Thoracic aorta (tissue), 2 donors: Measurements from ENCODE around the gene CGGBP1. TPM values are rescaled to one million over a fixed set of nuclear protein-coding genes. Genes with fewer than 3 reads are reported as not detected.
"Not testable (repeated sequence)": the region's sequence is repeated elsewhere in the genome, so short reads cannot be mapped to it uniquely, and the experiment has no call there.

Experiments
- ATAC-seq: fragments of 150-250 bp; one replicate; pipeline ENCODE4 v1.8.0; 2017; ENCODE audit warnings: low read depth; ENCODE audit not compliant: insufficient number of reproducible peaks, low FRiP score
- DNase-seq: peaks from one replicate; pipeline ENCODE4 v3.0.0-alpha.2; 2020; ENCODE audit warnings: low spot score
- H3K27ac ChIP-seq, 2 donors: fragments of 200-600 bp; sonication (generic); 1 replicate in 1 of 2; 2 replicates in 1 of 2; pipeline ENCODE4 v1.5.1; 2016; ENCODE audit warnings: mild to moderate bottlenecking in 2 of 2, moderate library complexity in 2 of 2
- H3K27me3 ChIP-seq: fragments of 200-600 bp; sonication (generic); replicated peaks from 2 replicates; pipeline ENCODE4 v1.6.0; 2016; ENCODE audit warnings: mild to moderate bottlenecking; ENCODE audit not compliant: insufficient read depth
- H3K36me3 ChIP-seq: fragments of 200-600 bp; sonication (generic); one replicate; pipeline ENCODE4 v1.5.1; 2016
- H3K4me1 ChIP-seq, 2 donors: fragments of 200-600 bp; sonication (generic); 1 replicate in 1 of 2; 2 replicates in 1 of 2; pipeline versions ENCODE4 v1.5.1 to v1.6.0; 2016; ENCODE audit warnings: low read depth in 2 of 2, mild to moderate bottlenecking in 1 of 2; ENCODE audit not compliant: control insufficient read depth in 1 of 2
- H3K4me3 ChIP-seq: fragments of 200-600 bp; sonication (generic); 2 replicates; pipeline ENCODE4 v1.5.1; 2016; ENCODE audit warnings: mild to moderate bottlenecking
- H3K9me3 ChIP-seq: fragments of 200-600 bp; sonication (generic); 2 replicates; pipeline ENCODE4 v1.5.1; 2016
- CTCF ChIP-seq: fragments of 200-600 bp; sonication (generic); IDR thresholded peaks from one replicate; pipeline ENCODE4 v1.5.1; 2019; ENCODE audit warnings: antibody characterized with exemption
- total RNA-seq, 2 donors: library from RNA; depleted of rRNA; stranded (reverse); fragments of >200 nt; gene quantifications; one replicate each; pipeline versions ENCODE4 v1.1.0 to v1.2.3, GENCODE V29; 2016

CGGBP1 gene
- total RNA-seq, 2 donors from 2014 or later: 52.7 to 83.8 TPM

DNA sequence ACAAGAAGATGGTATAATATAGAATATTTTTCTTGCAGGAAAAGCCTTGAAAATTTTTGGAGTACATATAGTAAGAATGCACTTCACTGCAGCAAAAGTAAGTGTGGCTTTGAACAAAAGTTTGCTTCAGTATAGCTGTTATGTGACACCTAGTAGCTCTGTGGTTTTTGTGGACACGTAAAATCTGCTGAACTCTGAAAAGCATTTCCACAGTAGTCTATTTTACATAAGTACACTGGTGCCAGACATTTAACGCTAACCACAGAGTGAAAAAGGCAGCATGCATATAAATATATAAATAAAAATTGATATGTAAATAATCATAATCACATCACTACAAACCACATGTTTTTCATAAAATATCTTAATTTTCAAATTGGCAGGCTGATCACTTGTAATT, 39.8 kb downstream of the CGGBP1 start:
- DNase-seq (no peak), ATAC-seq (no peak)
- no peak overlapping the region for H3K4me3 ChIP-seq
- no peaks in the 10 kb centered on the region for H3K9me3 ChIP-seq
- no peak for TF ChIP-seq CTCF
- H3K4me1 ChIP-seq: no peaks in the 10 kb centered on the region
- no peaks in the 10 kb centered on the region for H3K36me3 ChIP-seq
- H3K27me3 ChIP-seq: no peaks in the 10 kb centered on the region
- no peak overlapping the region for H3K27ac ChIP-seq

DNA sequence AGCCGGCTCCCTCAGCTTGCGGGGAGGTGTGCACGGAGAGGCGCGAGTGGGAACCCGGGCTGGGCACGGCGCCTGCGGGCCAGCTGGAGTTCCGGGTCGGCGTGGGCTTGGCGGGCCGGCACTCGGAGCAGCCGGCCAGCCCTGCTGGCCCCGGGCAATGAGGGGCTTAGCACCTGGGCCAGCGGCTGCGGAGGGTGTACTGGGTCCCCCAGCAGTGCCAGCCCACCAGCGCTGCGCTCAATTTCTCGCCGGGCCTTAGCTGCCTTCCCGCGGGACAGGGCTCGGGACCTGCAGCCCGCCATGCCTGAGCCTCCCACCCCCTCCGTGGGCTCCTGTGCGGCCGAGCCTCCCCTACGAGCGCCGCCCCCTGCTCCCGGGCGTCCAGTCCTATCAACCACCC, 43.1 kb downstream of the CGGBP1 start:
- H3K9me3 ChIP-seq, DNase-seq, H3K36me3 ChIP-seq, ATAC-seq, H3K4me3 ChIP-seq, H3K4me1 ChIP-seq, H3K27ac ChIP-seq, H3K27me3 ChIP-seq: not testable (repeated sequence)

DNA sequence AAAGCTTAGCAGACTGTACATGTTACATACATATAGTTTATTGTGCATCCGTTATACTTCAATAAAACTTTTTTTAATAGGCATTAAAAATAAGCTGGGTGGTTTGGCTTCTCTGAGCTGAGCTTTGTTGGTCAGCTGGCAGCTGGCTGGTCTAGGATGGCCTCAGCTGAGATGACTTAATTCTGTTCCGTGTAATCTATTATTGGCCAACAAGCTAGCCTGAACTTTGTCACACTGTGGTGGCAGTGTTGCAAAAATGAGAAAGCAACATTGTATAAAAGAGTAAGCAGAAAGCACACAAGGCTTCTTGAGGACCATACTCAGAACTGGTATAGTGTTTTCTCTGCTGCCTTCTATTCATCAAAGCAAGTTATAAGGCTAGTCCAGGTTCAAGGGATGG, 45.2 kb downstream of the CGGBP1 start:
- no peak overlapping the region for H3K27ac ChIP-seq
- ATAC-seq (no peak), DNase-seq (no peak)
- no peaks in the 10 kb centered on the region for H3K4me1 ChIP-seq
- no peaks in the 10 kb centered on the region for H3K9me3 ChIP-seq
- H3K4me3 ChIP-seq: no peak overlapping the region
- H3K36me3 ChIP-seq: no peaks in the 10 kb centered on the region
- TF ChIP-seq CTCF: no peak
- H3K27me3 ChIP-seq: no peaks in the 10 kb centered on the region

DNA sequence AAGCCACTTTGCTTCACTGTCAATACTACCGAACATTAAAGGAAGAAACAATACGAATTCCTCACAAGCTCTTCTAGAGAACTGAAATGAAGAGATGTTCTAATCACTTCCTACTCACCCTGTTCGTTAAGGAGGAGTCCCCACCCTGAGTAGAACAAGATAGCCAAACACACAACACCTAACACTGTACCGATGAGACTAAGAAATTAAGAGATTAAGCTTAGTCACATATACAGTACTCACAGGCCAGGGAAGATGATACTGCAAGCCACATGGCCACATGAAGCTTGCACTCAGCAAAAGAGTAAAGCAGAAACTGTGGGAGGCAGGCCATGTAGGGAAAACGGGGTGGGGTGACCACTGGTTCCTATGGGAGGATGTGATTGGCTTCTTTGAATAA, 48.0 kb downstream of the CGGBP1 start:
- H3K4me1 ChIP-seq: no peaks in the 10 kb centered on the region
- no peaks in the 10 kb centered on the region for H3K27me3 ChIP-seq
- no peaks in the 10 kb centered on the region for H3K9me3 ChIP-seq
- no peak overlapping the region for H3K27ac ChIP-seq
- no peak for TF ChIP-seq CTCF
- no peaks in the 10 kb centered on the region for H3K36me3 ChIP-seq
- ATAC-seq (no peak), DNase-seq (no peak)
- H3K4me3 ChIP-seq: no peak overlapping the region

DNA sequence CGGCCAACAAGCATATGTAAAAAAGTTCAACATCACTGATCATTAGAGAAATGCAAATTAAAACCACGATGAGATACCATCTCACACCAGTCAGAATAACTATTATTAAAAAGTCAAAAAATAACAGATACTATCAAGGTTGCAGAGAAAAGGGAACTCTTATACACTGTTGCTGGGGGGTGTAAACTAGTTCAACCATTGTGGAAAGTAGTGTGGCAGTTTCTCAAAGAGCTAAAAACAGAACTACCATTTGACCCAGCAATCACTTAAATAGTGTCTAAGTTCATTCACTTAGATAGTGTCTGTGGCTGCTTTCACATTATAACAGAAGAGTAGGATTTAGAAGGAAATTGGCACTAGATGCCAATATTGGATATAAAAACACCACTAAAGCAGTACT, 49.7 kb downstream of the CGGBP1 start:
- ATAC-seq (no peak), DNase-seq (no peak)
- H3K36me3 ChIP-seq: no peaks in the 10 kb centered on the region
- no peaks in the 10 kb centered on the region for H3K9me3 ChIP-seq
- no peaks in the 10 kb centered on the region for H3K27me3 ChIP-seq
- no peak for TF ChIP-seq CTCF
- H3K4me1 ChIP-seq: no peaks in the 10 kb centered on the region
- H3K4me3 ChIP-seq: no peak overlapping the region
- H3K27ac ChIP-seq: no peak overlapping the region

GRCh38 chr3:88005066-88005465, 53.7 kb downstream of the CGGBP1 start:
- no peak for DNase-seq
- Histone ChIP-seq H3K27me3 (no peaks in the 10 kb centered on the region), H3K27ac (no peak overlapping the region), H3K9me3 (no peaks in the 10 kb centered on the region), H3K36me3 (no peaks in the 10 kb centered on the region), H3K4me3 (no peak overlapping the region), H3K4me1 (no peaks in the 10 kb centered on the region)
- peak; percentile 13 for TF ChIP-seq CTCF
- ATAC-seq: no peak
